ENCODE results near the gene UBR1.

DNA sequence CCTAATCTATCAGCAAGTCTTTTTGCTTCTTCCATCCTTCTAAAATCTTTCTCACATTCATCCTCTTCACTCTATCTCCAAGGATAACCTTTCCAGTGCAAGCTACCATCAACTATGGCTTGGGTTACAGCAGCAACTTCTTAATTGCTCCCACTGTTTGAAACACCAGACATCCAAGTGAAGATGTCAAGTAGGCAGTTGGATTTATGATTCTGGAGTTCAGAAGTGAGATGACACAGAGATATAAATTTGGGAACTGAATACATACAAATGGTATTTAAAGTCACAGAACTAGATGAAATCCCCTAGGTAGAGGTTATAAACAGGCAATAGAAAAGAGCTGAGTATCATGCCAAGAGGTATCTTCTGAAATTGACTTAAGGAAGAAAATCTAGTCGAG is 3.7 kb downstream of the UBR1 start:
- TF ChIP-seq, protein P1, sequence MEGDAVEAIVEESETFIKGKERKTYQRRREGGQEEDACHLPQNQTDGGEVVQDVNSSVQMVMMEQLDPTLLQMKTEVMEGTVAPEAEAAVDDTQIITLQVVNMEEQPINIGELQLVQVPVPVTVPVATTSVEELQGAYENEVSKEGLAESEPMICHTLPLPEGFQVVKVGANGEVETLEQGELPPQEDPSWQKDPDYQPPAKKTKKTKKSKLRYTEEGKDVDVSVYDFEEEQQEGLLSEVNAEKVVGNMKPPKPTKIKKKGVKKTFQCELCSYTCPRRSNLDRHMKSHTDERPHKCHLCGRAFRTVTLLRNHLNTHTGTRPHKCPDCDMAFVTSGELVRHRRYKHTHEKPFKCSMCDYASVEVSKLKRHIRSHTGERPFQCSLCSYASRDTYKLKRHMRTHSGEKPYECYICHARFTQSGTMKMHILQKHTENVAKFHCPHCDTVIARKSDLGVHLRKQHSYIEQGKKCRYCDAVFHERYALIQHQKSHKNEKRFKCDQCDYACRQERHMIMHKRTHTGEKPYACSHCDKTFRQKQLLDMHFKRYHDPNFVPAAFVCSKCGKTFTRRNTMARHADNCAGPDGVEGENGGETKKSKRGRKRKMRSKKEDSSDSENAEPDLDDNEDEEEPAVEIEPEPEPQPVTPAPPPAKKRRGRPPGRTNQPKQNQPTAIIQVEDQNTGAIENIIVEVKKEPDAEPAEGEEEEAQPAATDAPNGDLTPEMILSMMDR (IDR thresholded peaks at IDR 0.05), result no peak
- TF ChIP-seq POLR2A (IDR thresholded peaks at IDR 0.05), result no peak

Measured in Peyer's patch (tissue), 4 donors.